NCI-H128 (cell line): ENCODE data around the gene BTK.
A peak's percentile ranks its signal among the peaks of the same experiment; 100 is the strongest.

Source experiments
- DNase-seq: peaks from one replicate; lab custom pipeline; 2025; ENCODE audit not compliant: unreplicated experiment; lab: John Stamatoyannopoulos, UW

Gene BTK

DNA sequence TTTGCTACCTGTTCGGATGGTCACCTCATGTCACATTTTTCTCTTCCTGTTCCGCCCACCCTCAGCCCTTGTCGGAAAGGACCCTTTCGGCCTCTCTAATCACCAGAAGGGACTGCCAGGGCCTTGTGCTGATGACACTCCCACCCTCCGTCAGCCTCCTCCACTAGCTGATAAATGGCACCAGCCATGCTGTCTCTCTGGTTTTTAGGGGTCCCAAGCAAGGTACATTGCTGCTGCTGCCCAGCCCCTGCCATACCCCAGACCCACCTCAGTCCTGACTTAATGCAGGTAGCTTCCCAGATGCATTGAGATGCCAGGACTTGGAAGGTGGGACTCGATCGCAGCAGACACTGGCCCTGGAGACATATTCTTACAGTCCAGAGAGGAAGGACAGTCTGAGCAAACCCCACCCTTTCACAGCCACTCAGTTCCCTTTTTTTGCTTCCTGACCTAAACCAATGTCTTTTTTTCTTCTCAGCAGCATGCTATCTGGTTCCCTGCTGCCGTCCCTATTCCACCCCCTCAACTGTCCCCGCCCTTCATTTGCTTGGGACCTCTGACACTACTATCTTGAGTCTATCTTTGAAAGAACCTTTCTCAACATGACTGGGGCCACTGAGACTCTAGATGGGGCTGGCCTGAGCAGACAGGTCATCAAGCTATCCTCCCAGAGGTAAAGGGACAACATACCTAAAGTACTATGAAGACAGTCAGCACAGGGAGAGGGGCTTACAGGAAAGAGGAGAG lies at the start of gene BTK:
BTK (minus strand) TSS at position 397 of the 747 bp plus-strand sequence. CDS start 10,907 bp downstream, outside the sequence.
- DNase-seq, result no peak

DNA sequence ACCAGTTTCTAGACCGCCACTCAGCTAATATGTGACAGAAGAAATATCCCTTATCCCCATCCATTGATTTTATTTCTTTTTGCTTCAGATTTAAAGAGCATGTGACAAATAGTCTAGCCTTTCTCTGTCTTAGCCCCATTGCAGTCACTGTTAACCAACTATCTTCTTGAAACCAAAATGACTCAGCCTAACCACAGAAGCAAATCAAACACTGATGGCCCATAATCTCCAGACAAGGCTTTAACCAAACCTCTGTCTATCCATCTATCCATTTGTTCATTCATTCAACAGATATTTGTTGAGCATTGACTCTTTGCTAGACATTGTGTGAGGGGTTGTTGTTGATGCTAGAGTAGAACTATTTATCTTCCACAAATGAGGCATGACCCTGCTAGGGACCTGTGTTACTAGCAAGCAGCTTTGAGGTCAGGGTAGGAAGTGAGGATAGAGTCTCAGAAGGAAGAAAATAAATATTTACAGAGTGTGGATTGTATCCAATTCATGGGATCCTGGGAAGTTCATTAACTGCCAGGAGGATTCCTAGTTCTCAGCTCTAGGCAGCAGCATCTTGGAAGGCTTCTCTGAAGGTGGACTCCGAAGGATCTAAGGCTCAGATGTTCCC lies 44.6 kb upstream of the BTK start:
- no peak for DNase-seq

GRCh38 chrX:101429934-101430333 lies 43.9 kb upstream of the BTK start:
- DNase-seq, result no peak

- no peak for DNase-seq
Measured at GRCh38 chrX:101427954-101428353, 42.0 kb upstream of the BTK start.

DNA sequence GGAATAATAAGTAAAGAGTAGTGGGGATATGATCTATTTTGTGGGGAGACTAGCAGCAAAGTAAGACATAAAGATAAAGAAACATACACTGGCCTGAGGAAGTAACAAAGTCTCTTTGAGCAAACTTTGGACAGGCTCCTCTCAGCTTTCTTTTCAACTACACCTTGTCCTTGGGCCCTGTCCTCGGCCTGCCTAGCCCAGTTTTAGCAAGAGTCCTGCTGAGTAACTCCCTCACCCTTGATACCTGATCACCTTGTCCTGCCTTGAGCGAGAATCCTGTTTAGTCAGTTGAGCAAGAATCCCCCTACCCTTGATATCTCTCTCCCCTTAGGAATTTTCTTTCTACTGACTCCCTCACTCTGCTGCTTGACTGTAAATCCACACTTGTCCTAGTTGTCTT lies 33.5 kb upstream of the BTK start:
- no peak for DNase-seq

- no peak for DNase-seq
Measured at GRCh38 chrX:101417981-101418841, 32.2 kb upstream of the BTK start.

- DNase-seq, result no peak
Measured at GRCh38 chrX:101417190-101417589, 31.2 kb upstream of the BTK start.

- no peak for DNase-seq
Measured at GRCh38 chrX:101416691-101417090, 30.7 kb upstream of the BTK start.

GRCh38 chrX:101415180-101416145 lies 29.5 kb upstream of the BTK start:
- peak; percentile 24 for DNase-seq

DNA sequence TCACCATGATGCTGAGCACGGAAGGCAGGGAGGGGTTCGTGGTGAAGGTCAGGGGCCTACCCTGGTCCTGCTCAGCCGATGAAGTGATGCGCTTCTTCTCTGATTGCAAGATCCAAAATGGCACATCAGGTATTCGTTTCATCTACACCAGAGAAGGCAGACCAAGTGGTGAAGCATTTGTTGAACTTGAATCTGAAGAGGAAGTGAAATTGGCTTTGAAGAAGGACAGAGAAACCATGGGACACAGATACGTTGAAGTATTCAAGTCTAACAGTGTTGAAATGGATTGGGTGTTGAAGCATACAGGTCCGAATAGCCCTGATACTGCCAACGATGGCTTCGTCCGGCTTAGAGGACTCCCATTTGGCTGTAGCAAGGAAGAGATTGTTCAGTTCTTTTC lies 26.0 kb upstream of the BTK start:
- no peak for DNase-seq

DNA sequence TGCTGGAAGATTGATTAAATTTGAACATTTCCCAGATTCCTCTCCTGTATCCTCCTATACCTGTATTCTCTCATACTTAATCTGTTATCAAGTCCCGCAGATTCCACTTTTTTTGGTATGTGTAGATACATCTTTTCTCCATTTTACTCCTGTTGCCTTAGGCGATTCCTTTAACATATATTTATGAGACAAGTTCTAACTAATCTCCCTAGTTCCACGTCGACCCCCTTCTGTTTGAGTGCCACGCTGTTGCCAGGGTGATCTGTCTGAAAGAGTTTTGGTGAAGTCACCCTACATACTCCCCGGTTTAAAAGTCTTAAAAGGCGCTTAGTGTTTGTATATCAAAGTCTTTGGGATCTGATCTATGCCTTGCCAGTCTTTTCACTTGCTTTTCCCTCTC lies 24.5 kb upstream of the BTK start:
- DNase-seq, result no peak

GRCh38 chrX:101409043-101409442 lies 23.1 kb upstream of the BTK start:
- DNase-seq, result no peak

GRCh38 chrX:101408532-101408841 lies 22.5 kb upstream of the BTK start:
- DNase-seq, result no peak

DNA sequence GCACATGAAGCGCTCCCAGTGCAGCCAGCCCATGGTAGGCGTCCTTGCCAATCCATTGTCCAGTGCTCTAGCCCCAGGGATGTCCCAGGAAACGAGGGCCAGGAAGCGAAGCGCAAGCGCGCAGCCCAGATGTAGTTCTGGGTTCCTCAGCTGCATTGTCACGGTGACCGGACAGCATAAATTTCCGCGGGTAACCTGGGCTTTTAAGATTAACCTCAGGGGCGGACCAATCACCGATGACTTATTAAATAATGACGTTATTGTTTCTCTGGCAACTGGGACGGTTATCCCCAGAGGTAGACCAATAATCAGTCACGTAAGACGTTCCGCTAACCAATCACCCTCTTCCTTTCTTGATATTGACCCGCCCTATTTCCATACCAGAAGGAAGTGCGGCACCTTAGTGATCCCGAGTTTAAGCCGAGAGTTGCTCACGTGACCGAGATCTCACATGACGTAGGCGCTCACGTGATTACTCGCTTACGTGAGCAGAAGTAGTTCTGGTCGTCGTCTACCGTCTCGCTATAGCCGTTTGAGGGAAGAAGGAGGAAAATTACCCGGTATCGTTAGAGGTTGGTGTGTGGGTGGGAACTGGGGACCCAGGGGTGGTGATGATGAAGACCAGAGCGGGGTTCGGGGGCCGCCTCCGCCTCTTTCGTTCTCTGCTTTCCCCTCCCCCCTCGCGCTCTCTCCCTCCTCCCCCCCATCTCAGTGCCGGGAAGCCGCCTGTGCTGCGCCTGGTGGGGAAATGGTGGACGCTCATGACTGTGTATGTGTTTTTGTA lies 21.9 kb upstream of the BTK start, which contains the start of the genes GLA and HNRNPH2:
GLA (minus strand) TSS at position 178 of the 784 bp plus-strand sequence; CDS start at position 156, 22 bp downstream.
HNRNPH2 (plus strand) TSS at position 475 of the 784 bp plus-strand sequence. CDS start 3,767 bp downstream, outside the sequence.
- DNase-seq, result peak; percentile 91

DNA sequence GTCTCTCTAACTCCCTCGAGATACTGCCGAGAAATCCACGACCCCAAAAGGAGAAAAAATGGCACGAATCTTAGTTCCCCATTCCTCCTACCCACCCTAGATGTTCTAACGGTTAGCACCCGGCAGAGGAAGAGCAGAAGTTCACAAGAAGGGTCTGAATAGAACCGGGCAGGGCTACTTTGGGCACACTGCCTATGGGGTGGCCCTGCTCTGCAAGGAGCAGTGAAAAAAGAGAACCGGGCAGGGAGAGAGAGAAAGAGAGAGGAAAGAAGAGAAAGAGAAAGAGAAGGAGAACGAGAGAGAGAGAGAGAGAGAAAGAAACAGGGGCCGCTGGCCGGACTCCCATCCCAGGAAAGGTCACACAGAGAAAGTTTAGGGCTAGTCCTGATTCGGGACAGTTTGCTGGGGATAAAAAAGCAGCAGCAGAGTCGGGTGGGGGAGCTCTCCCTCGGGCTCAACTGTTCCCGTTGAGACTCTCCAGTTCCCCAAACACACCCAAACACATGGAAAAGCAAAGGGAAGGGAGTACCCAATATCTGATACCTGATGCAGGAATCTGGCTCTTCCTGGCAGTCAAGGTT lies 21.3 kb upstream of the BTK start:
- DNase-seq, result no peak

DNA sequence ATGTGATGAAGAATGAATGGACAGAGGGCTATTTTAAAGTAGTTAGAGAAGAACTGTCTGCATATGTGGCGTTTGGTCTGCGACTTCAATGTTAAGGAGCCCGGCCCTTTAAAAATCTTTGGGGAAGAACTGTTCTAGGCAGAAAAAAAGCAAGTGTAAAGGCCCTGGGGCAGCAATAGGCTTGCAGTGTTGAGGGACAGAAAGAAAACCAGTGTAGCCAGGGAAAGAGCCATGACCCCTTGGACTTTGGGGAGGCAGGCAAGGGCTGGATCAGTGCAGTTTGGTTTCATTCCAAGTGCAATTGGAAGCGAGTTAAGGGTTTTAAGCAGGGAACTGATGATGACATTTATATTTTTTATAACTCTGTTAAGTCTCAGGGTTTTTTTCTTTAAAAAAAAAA lies 13.8 kb upstream of the BTK start:
- no peak for DNase-seq

GRCh38 chrX:101398694-101399093 lies 12.7 kb upstream of the BTK start:
- no peak for DNase-seq

DNA sequence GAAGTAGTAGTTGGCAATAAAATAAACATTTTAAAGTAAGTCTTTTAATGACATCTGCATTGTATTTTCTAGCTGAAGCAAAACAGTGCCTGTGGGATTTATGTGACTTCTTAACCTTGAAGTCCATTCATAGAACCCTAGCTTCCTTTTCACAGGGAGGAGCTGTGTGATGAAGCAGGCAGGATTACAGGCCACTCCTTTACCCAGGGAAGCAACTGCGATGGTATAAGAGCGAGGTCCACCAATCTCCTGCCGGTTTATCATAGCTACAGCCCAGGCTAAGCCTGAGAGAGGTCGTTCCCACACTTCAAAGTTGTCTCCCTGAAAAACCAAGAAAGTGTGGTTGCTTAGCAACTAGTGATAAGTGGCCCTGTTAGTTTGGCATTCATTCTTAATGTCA lies 11.8 kb upstream of the BTK start:
- no peak for DNase-seq

- DNase-seq, result no peak
Measured at GRCh38 chrX:101395789-101396188, 9.8 kb upstream of the BTK start.
